ENCODE data around the gene PMP22. TPM values are rescaled to one million over a fixed set of nuclear protein-coding genes. Genes with fewer than 3 reads are reported as not detected.

The PMP22 gene
- total RNA-seq (not detected), total RNA-seq (0 to 2.2 (median 0.19) reads per million in 172 experiments)
- polyA plus RNA-seq (2013, experiment 1 of 2): 0.33 TPM
- polyA plus RNA-seq (2013, experiment 2 of 2): 4.5 TPM

GRCh38 chr17:15265131-15265530 is at the start of gene PMP22:
TSS of gene PMP22 (minus strand) at chr17:15265326. CDS start at chr17:15260727, 4,599 bp downstream.
- no peaks in the 10 kb centered on the region for H3K36me3 ChIP-seq (ENCODE audit: insufficient read depth, low read length)
- H3K4me1 Mint-ChIP-seq (ENCODE audit: low read depth): peaks cover 4% of the 10 kb centered on the region
- peaks cover 68% of the 10 kb centered on the region for H3K27me3 Mint-ChIP-seq
- DNase-seq: no peak
- no peak within 1 kb of the TSS for H3K27ac Mint-ChIP-seq
- peaks cover 19% of the 10 kb centered on the region for H3K4me1 ChIP-seq (ENCODE audit: insufficient read depth, low read length)
- H3K9me3 ChIP-seq (ENCODE audit: control insufficient read depth in 1 of 2, insufficient read depth in 1 of 2, low read length in 2 of 2): peaks cover 0 to 10% of the 10 kb centered on the region in 2 experiments
- POLR2A ChIA-PET: no interaction called here
- ATAC-seq (ENCODE audit: poor library complexity): no peak
- H3K36me3 Mint-ChIP-seq (ENCODE audit: low read depth): no peaks in the 10 kb centered on the region
- CTCF ChIA-PET: no interaction called here
- no peak within 1 kb of the TSS for H3K4me3 Mint-ChIP-seq
- H3K27ac ChIP-seq (ENCODE audit: low read depth in 1 of 2, low read length in 2 of 2): no peak within 1 kb of the TSS
- H3K4me3 ChIP-seq (ENCODE audit: low read length): no peak within 1 kb of the TSS
- TF ChIP-seq CTCF (IDR thresholded peaks at IDR 0.05): no peak
- peaks cover 48 to 53% of the 10 kb centered on the region in 2 experiments for H3K27me3 ChIP-seq (ENCODE audit: control insufficient read depth in 1 of 2, insufficient read depth in 2 of 2, low read length in 2 of 2)
- intact Hi-C loops (cut with DNase I, micrococcal nuclease): no loop called here
- no peaks in the 10 kb centered on the region for H3K9me3 Mint-ChIP-seq

GRCh38 chr17:15311996-15312395 is 46.9 kb upstream of the PMP22 start:
- H3K4me1 Mint-ChIP-seq (ENCODE audit: low read depth): no peaks in the 10 kb centered on the region
- Histone ChIP-seq H3K27ac (ENCODE audit: low read depth in 1 of 2, low read length in 2 of 2) (no peak overlapping the region), H3K27me3 (ENCODE audit: control insufficient read depth in 1 of 2, insufficient read depth in 2 of 2, low read length in 2 of 2) (no peaks in the 10 kb centered on the region), H3K4me1 (ENCODE audit: insufficient read depth, low read length) (no peaks in the 10 kb centered on the region), H3K4me3 (ENCODE audit: low read length) (no peak overlapping the region), H3K36me3 (ENCODE audit: insufficient read depth, low read length) (no peaks in the 10 kb centered on the region), H3K9me3 (ENCODE audit: control insufficient read depth in 1 of 2, insufficient read depth in 1 of 2, low read length in 2 of 2) (no peaks in the 10 kb centered on the region)
- intact Hi-C loops (cut with DNase I, micrococcal nuclease): no loop called here
- DNase-seq (no peak), ATAC-seq (ENCODE audit: poor library complexity) (no peak)
- POLR2A ChIA-PET: no interaction called here
- no peaks in the 10 kb centered on the region for H3K36me3 Mint-ChIP-seq (ENCODE audit: low read depth)
- peaks cover 19% of the 10 kb centered on the region for H3K27me3 Mint-ChIP-seq
- CTCF ChIA-PET: no interaction called here
- TF ChIP-seq CTCF (IDR thresholded peaks at IDR 0.05): no peak
- H3K27ac Mint-ChIP-seq: no peak overlapping the region
- no peaks in the 10 kb centered on the region for H3K9me3 Mint-ChIP-seq
- H3K4me3 Mint-ChIP-seq: no peak overlapping the region

- CTCF ChIA-PET: no interaction called here
- TF ChIP-seq CTCF (IDR thresholded peaks at IDR 0.05): no peak
- intact Hi-C loops (cut with DNase I, micrococcal nuclease): no loop called here
- DNase-seq: no peak
- H3K27me3 ChIP-seq (ENCODE audit: control insufficient read depth in 1 of 2, insufficient read depth in 2 of 2, low read length in 2 of 2): no peaks in the 10 kb centered on the region
- no peak overlapping the region for H3K27ac ChIP-seq (ENCODE audit: low read depth in 1 of 2, low read length in 2 of 2)
- Mint-ChIP-seq H3K4me1 (ENCODE audit: low read depth) (no peaks in the 10 kb centered on the region), H3K9me3 (no peaks in the 10 kb centered on the region), H3K4me3 (no peak overlapping the region), H3K36me3 (ENCODE audit: low read depth) (no peaks in the 10 kb centered on the region), H3K27ac (no peak overlapping the region), H3K27me3 (peaks cover 7% of the 10 kb centered on the region)
- H3K4me3 ChIP-seq (ENCODE audit: low read length): no peak overlapping the region
- POLR2A ChIA-PET: no interaction called here
- H3K36me3 ChIP-seq (ENCODE audit: insufficient read depth, low read length): no peaks in the 10 kb centered on the region
- ATAC-seq (ENCODE audit: poor library complexity): no peak
- H3K9me3 ChIP-seq (ENCODE audit: control insufficient read depth in 1 of 2, insufficient read depth in 1 of 2, low read length in 2 of 2): no peaks in the 10 kb centered on the region
- H3K4me1 ChIP-seq (ENCODE audit: insufficient read depth, low read length): no peaks in the 10 kb centered on the region
Observed at GRCh38 chr17:15309793-15310192, 44.7 kb upstream of the PMP22 start.

Measured in CD4-positive, alpha-beta T cell (primary cell).